Stimulated activated CD4-positive, alpha-beta T cell treated with anti-CD3 and anti-CD28 coated beads, Interleukin-1b, Interleukin-23, amount 100 ng/mL, for 4 hours (primary cell): ENCODE results near the gene MYH10.
A peak's percentile ranks its signal among the peaks of the same experiment; 100 is the strongest.

Experiments used
- DNase-seq, 2 donors: peaks; one replicate each; pipeline ENCODE4 v3.0.0-alpha.2; 2020; ENCODE audit warnings: low read depth in 2 of 2

The MYH10 gene

GRCh38 chr17:8445536-8445935 is 185.0 kb downstream of the MYH10 start:
- DNase-seq: no peak

- DNase-seq: no peak
These were observed 186.0 kb downstream of the MYH10 start for GRCh38 chr17:8444494-8444893.

- no peak for DNase-seq
These were observed 186.8 kb downstream of the MYH10 start for GRCh38 chr17:8443756-8444155.

- no peak for DNase-seq
These were observed 188.2 kb downstream of the MYH10 start for GRCh38 chr17:8442310-8442709.

- DNase-seq: no peak
These were observed 188.8 kb downstream of the MYH10 start for GRCh38 chr17:8441690-8442089.

- no peak for DNase-seq
These were observed 190.8 kb downstream of the MYH10 start for GRCh38 chr17:8439681-8440080.

- no peak for DNase-seq
These were observed 192.1 kb downstream of the MYH10 start for GRCh38 chr17:8438441-8438840.

- DNase-seq: no peak
These were observed 193.7 kb downstream of the MYH10 start for GRCh38 chr17:8436844-8437171.

- DNase-seq: peak; percentile 33 to 57
These were observed 194.2 kb downstream of the MYH10 start for GRCh38 chr17:8436169-8436843.

GRCh38 chr17:8435245-8436168 is 195.0 kb downstream of the MYH10 start, which contains the start of gene NDEL1:
Gene NDEL1 (plus strand): TSS chr17:8435884. CDS start chr17:8444272, 8,388 bp downstream.
- peak; percentile 98 to 99 for DNase-seq

GRCh38 chr17:8430966-8431365 is 199.6 kb downstream of the MYH10 start:
- DNase-seq: no peak

- no peak for DNase-seq
These were observed 203.7 kb downstream of the MYH10 start for GRCh38 chr17:8426802-8427201.

GRCh38 chr17:8426094-8426720 is 204.3 kb downstream of the MYH10 start:
- no peak for DNase-seq
